Activated T-cell treated with anti-CD3 and anti-CD28 coated beads for 4 hours (primary cell): ENCODE data around the gene HDAC4.

ENCODE experiments used
- DNase-seq: peaks from one replicate; pipeline ENCODE4 v3.0.0-alpha.2; 2020

HDAC4 gene

GRCh38 chr2:239275847-239276831 is 124.7 kb downstream of the HDAC4 start:
- DNase-seq: no peak

DNA sequence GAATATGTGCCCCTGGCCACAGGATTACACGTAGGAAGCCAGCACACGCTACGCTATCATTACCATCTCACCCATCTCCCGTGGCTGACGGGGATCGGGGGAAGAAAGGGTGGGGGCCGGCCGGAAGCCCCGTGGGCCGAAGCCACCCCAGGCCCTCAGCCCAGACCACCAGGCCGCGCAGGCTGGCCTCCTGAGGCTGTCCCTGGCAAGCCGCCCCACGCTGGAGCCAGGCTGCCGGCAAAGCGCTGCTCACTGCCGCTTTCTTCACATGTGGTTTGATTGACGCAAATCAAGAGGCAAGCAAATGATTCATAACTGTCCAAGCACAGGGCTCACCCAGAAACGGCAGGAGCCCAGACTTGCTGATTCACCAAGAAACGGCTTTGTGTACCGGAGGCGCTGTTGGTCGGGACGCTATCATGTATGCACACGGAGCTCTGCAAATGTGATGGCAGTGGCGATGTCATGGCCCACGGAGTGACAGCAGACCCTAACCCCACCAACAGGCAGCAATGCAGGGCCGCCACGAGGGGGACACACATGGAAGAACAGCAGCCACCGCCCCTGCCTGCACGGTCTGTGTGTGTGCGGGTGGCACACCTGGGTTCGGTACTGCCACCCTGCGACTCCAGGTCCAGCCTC is 125.7 kb downstream of the HDAC4 start:
- DNase-seq: peak; percentile 60

- no peak for DNase-seq
These were observed 126.3 kb downstream of the HDAC4 start for GRCh38 chr2:239274391-239275043.

GRCh38 chr2:239273280-239274234 is 127.3 kb downstream of the HDAC4 start:
- DNase-seq: no peak

DNA sequence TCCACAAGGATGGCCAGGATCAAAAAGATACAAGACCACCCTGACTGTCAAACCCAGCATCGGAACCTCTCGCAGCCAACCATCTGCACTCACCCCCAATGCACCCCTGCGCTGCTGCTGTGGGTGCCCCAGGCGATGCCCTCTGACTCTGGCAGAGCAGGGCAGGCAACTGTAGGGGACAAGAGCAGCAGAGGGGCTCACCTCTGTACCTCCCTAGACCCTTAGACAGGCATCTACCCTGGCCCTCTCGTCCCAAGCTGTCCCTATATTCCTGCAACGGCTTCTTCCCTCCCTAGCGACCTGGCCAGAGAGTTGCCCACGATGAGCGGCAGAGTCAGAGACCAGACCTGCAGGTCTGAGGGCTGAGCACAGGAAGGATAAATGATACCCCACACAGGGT is 128.2 kb downstream of the HDAC4 start:
- DNase-seq: no peak

- no peak for DNase-seq
These were observed 128.9 kb downstream of the HDAC4 start for GRCh38 chr2:239271882-239272281.

- DNase-seq: no peak
These were observed 129.3 kb downstream of the HDAC4 start for GRCh38 chr2:239271471-239271870.

GRCh38 chr2:239269916-239270315 is 130.9 kb downstream of the HDAC4 start:
- no peak for DNase-seq

DNA sequence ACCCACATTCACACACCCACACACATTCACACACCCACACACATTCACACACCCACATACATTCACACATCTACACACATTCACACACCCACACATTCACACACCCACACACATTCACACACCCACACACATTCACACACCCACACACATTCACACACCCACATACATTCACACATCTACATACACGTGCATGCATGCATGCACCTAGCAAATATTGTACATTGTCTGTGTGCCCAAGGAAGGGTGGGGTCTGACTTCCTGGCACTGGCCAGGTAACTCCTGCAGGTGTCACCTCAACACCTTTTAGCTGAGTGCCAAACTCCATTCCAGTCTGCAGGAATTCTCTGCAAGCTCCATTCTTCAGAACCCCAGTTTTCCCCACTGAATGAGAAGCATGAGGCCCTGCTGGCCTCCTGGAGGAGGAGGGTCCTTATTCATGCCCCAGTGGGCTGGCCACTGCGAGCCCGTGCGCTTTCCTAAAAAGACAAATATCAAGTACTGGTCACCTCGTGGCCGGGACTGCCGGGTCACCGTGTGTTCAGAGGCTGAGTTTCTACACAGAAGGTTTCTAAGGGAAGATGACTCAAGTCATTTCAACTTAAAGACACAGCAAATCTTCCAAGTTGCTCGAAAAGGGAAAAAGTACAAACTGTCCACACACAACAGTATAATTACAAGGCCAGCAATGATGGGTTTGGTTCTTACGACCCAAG is 131.5 kb downstream of the HDAC4 start:
- DNase-seq: peak; percentile 58

GRCh38 chr2:239268549-239268948 is 132.3 kb downstream of the HDAC4 start:
- DNase-seq: no peak

DNA sequence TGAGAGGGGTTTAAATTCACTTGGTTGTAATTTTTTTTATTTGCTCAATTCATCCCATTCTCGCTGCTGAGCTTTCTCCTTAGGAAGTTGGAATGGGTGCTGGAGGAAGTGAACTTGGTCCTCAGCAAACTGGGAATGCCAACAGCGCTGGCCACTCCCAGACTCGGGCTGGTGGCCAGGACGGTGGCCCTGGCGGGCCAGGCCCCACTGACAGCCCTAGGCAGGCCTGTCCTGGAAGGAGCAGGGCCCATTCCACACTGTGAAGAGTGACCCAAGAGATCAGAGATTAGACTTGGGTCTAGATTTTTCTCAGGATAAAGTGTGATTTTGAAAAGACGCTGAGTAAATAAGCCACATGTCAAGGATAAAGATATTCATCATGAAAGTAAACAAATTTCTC is 132.7 kb downstream of the HDAC4 start:
- DNase-seq: no peak

DNA sequence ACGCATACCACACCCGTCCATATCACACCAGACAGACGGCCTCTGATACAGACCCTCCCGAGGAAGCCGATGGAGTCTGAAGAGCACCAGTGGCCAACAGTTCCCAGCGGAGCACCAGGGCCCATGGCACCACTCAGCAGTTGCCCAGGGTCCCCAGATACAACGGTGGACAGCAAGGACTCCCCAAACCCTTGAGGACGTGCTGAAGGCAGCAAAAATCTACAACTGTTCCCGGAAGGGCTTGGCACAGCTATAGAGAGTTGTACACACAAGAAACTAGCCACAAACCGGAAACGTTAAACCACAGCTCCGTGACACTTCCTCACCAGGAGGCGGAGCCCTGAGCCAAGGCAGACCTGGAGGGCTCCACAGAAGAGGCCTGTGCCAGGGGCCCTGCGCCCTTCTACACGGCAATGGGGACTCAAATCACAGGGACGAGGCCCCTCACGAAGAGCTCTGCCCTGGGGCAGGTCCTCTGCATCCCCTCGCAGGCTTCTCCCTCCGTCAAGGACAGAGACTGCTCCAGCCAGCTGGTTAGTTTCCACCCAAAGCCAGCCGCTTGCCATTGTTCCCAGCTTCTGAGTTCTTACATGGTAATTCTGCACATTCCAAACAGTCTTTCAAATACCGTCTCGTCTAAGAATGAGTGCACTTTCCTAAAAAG is 133.4 kb downstream of the HDAC4 start:
- DNase-seq: peak; percentile 86

DNA sequence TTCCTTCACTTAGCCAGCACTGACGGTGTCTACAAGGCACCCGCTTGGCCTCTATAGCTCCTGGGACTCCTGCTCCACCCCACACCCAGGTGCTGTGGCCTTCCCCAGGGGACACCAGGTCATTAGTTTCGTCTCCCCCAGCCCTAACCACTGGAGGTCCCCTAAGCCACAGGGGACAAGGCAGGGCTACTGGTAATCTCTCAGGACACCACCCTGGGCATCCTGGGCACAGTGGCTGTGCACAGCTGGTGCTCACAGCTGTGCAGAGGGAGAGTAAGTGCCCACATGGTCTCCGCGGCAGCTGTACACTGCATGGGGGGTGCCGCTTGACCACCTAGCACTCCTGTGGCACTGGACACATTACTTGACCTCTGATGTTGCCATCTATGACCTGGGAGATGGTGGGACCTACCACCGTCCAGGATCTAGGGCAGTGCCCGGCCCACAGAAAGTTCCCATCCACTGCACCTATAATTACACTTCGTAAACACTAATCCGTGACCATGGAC is 134.0 kb downstream of the HDAC4 start:
- no peak for DNase-seq

GRCh38 chr2:239266434-239266766 is 134.4 kb downstream of the HDAC4 start:
- DNase-seq: no peak

DNA sequence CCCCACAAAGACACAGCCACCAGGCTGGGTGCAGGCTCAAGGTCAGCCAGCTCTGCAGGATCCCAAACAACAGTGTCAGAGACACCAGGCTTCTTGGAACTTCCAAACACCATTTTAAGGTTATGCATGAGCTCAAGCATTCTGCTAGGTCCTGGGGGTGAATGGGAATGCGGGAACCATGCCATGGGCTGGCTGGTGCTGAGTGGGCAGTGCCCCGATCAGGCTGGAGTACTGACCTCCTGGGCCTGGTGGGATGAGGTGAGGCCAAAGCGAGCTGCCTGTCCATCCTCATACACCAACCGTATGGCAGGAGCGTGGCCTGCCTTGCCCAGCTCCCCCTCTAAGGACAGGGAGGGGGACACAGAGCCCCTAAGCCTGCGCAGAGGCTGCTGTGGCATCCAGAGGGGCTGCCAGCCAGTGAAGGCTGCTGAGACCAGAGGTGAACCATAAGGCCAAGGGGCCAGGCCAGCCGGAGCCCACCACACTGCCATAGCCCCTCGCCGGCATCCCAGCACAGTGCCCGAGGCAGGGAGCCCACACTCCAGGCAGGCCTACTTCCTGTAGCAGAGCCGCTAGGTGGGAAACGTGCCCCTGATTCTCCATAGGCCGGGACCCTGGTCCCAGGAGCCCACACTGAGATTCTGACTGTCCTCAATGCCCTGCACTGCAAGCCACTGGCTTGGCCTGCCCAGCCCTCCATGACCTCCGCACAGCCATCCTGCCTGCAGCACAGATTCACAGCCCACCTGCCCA is 135.0 kb downstream of the HDAC4 start:
- DNase-seq: no peak

GRCh38 chr2:239264838-239265651 is 135.8 kb downstream of the HDAC4 start:
- peak; percentile 51 for DNase-seq

DNA sequence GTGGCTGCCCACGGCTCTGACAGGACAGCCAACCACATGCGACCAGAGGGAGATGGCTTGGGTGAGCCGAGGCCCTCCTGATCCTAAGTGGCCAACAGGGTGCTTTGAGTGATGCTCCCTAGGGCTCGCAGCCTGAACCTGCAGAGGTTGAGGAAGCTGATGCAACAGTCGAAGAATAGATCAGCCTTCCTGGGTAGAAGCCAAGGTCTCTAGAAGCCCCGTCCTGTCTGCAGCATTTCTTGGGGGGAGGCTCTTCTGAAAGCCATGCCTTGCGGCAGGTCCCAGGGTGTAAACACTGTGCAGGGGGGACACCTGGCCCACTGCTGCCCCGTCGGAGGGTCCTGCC is 136.4 kb downstream of the HDAC4 start:
- DNase-seq: no peak

DNA sequence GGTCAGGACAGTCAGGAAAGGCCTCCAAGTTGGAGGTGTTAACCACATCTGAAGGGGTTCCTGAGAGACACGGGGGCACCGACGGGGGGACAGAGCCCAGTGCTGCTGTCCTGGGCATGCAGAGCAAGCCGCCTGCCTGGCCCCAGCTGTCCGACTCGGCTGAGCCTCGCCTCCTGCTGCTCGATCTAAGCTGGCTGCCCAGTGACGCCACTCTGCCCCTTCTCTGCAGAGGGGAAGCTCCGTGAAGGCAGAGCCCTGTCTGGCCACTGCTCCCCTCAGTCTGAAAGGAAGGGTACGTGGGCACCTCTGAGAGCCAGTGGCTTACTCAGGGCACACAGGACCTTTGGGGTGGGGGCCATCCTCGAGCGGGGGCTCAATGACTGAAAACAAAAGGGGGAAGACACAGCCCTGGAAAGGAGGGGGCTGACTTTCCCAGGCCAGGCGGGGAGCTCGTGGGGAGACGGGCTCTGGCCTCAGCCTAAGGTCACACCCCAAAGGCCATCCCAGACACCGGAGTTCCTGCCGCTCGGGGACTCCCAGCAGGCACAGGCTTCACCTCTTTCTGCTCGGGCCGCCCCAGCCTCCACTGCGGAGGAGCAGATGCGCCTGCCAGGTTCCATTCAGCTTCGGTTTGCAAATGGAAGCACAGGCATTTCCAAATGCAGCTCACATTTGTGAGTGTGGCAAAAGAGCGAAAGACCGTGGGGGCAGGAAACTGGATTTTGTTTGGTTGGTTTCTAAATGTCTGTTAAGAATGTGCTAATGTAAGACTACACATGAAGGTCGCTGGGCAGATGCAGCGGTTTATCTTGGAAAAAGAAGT is 136.9 kb downstream of the HDAC4 start:
- no peak for DNase-seq

GRCh38 chr2:239263231-239263630 is 137.6 kb downstream of the HDAC4 start:
- no peak for DNase-seq
